ENCODE measurements around the gene DHDH. TPM values are rescaled to one million over a fixed set of nuclear protein-coding genes. Genes with fewer than 3 reads are reported as not detected.

The DHDH gene
- total and polyA plus RNA-seq, 2 experiments from 2014 or later, result 0.69 to 4.7 TPM

DNA sequence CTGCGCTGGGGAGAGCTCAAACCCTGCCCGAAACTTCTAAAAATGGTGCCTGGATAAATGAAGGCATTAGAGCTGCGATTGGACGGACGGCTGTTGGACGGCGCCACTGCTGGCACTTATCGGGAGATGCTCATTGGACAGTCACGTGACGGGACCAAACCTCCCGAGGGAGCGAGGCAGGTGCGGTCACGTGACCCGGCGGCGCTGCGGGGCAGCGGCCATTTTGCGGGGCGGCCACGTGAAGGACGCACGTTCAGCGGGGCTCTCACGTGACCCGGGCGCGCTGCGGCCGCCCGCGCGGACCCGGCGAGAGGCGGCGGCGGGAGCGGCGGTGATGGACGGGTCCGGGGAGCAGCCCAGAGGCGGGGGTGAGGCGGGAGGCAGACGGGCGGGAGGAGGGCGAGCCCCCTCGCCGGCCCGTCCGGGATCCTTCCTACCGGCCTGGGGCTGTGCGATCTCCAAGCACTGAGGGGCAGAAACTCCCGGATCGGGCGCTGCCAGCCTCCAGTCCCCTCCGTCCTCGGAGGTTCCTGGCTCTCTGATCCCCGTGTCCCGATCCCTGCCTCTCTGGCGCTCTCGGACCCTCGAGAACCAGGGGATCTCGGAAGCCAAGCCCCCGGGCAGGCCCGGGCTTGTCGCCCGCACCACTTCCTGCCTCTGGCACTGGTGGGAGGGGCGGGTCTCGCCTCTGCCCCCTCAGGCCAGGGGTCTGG is 21.3 kb downstream of the DHDH start, which contains the start of gene BAX (continued):
- TF ChIP-seq, protein P1, sequence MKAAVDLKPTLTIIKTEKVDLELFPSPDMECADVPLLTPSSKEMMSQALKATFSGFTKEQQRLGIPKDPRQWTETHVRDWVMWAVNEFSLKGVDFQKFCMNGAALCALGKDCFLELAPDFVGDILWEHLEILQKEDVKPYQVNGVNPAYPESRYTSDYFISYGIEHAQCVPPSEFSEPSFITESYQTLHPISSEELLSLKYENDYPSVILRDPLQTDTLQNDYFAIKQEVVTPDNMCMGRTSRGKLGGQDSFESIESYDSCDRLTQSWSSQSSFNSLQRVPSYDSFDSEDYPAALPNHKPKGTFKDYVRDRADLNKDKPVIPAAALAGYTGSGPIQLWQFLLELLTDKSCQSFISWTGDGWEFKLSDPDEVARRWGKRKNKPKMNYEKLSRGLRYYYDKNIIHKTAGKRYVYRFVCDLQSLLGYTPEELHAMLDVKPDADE (IDR thresholded peaks at IDR 0.05), result peak; percentile 76; the same call in 1 of the 2 replicates

DNA sequence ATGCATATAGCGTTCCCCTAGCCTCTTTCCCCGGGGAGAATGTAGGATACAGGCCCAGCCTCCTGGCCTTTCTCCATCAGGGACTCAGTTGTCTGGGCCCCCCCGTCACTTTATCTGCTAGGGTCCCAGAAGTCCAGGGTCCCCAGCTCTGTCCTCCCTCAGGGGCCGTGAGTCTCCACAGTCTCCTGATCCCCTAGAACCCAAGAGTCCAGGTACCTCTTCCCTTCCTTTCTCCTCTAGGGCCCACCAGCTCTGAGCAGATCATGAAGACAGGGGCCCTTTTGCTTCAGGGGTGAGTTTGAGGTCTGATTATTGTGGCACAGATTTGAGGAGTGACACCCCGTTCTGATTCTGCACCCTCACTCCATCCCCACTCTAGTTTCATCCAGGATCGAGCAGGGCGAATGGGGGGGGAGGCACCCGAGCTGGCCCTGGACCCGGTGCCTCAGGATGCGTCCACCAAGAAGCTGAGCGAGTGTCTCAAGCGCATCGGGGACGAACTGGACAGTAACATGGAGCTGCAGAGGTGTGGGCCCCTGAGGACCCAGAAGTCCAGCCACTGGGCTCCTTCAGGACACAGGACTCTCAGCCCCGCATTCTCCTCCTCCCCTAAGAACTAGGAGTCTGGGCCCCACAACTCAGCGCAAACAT is 21.9 kb downstream of the DHDH start:
- H2AFZ ChIP-seq, result no peak overlapping the region
- H3K36me3 Mint-ChIP-seq (ENCODE audit: low read depth), result peaks cover 42% of the 10 kb centered on the region
- ATAC-seq, result no peak
- TF ChIP-seq, protein P2, sequence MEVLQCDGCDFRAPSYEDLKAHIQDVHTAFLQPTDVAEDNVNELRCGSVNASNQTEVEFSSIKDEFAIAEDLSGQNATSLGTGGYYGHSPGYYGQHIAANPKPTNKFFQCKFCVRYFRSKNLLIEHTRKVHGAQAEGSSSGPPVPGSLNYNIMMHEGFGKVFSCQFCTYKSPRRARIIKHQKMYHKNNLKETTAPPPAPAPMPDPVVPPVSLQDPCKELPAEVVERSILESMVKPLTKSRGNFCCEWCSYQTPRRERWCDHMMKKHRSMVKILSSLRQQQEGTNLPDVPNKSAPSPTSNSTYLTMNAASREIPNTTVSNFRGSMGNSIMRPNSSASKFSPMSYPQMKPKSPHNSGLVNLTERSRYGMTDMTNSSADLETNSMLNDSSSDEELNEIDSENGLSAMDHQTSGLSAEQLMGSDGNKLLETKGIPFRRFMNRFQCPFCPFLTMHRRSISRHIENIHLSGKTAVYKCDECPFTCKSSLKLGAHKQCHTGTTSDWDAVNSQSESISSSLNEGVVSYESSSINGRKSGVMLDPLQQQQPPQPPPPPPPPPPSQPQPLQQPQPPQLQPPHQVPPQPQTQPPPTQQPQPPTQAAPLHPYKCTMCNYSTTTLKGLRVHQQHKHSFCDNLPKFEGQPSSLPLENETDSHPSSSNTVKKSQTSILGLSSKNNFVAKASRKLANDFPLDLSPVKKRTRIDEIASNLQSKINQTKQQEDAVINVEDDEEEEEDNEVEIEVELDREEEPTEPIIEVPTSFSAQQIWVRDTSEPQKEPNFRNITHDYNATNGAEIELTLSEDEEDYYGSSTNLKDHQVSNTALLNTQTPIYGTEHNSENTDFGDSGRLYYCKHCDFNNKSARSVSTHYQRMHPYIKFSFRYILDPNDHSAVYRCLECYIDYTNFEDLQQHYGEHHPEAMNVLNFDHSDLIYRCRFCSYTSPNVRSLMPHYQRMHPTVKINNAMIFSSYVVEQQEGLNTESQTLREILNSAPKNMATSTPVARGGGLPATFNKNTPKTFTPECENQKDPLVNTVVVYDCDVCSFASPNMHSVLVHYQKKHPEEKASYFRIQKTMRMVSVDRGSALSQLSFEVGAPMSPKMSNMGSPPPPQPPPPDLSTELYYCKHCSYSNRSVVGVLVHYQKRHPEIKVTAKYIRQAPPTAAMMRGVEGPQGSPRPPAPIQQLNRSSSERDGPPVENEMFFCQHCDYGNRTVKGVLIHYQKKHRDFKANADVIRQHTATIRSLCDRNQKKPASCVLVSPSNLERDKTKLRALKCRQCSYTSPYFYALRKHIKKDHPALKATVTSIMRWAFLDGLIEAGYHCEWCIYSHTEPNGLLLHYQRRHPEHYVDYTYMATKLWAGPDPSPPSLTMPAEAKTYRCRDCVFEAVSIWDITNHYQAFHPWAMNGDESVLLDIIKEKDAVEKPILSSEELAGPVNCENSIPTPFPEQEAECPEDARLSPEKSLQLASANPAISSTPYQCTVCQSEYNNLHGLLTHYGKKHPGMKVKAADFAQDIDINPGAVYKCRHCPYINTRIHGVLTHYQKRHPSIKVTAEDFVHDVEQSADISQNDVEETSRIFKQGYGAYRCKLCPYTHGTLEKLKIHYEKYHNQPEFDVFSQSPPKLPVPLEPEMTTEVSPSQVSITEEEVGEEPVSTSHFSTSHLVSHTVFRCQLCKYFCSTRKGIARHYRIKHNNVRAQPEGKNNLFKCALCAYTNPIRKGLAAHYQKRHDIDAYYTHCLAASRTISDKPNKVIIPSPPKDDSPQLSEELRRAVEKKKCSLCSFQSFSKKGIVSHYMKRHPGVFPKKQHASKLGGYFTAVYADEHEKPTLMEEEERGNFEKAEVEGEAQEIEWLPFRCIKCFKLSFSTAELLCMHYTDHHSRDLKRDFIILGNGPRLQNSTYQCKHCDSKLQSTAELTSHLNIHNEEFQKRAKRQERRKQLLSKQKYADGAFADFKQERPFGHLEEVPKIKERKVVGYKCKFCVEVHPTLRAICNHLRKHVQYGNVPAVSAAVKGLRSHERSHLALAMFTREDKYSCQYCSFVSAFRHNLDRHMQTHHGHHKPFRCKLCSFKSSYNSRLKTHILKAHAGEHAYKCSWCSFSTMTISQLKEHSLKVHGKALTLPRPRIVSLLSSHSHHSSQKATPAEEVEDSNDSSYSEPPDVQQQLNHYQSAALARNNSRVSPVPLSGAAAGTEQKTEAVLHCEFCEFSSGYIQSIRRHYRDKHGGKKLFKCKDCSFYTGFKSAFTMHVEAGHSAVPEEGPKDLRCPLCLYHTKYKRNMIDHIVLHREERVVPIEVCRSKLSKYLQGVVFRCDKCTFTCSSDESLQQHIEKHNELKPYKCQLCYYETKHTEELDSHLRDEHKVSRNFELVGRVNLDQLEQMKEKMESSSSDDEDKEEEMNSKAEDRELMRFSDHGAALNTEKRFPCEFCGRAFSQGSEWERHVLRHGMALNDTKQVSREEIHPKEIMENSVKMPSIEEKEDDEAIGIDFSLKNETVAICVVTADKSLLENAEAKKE (CRISPR knock-in tag; IDR thresholded peaks at IDR 0.05), result no peak
- TF ChIP-seq NANOG (IDR thresholded peaks at IDR 0.05; ENCODE audit: borderline replicate concordance), result no peak
- TF ChIP-seq EZH2 (IDR thresholded peaks at IDR 0.05; ENCODE audit: low read depth, unreplicated experiment), result no peak
- TF ChIP-seq STAT1 (IDR thresholded peaks at IDR 0.05; ENCODE audit: unreplicated experiment), result no peak
- TF ChIP-seq, protein P3, sequence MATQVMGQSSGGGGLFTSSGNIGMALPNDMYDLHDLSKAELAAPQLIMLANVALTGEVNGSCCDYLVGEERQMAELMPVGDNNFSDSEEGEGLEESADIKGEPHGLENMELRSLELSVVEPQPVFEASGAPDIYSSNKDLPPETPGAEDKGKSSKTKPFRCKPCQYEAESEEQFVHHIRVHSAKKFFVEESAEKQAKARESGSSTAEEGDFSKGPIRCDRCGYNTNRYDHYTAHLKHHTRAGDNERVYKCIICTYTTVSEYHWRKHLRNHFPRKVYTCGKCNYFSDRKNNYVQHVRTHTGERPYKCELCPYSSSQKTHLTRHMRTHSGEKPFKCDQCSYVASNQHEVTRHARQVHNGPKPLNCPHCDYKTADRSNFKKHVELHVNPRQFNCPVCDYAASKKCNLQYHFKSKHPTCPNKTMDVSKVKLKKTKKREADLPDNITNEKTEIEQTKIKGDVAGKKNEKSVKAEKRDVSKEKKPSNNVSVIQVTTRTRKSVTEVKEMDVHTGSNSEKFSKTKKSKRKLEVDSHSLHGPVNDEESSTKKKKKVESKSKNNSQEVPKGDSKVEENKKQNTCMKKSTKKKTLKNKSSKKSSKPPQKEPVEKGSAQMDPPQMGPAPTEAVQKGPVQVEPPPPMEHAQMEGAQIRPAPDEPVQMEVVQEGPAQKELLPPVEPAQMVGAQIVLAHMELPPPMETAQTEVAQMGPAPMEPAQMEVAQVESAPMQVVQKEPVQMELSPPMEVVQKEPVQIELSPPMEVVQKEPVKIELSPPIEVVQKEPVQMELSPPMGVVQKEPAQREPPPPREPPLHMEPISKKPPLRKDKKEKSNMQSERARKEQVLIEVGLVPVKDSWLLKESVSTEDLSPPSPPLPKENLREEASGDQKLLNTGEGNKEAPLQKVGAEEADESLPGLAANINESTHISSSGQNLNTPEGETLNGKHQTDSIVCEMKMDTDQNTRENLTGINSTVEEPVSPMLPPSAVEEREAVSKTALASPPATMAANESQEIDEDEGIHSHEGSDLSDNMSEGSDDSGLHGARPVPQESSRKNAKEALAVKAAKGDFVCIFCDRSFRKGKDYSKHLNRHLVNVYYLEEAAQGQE (IDR thresholded peaks at IDR 0.05; ENCODE audit: unreplicated experiment), result no peak
- TF ChIP-seq ZNF331 (CRISPR knock-in tag; IDR thresholded peaks at IDR 0.05; ENCODE audit: low read depth), result no peak
- TF ChIP-seq, protein P1 (IDR thresholded peaks at IDR 0.05), result no peak
- no peak for TF ChIP-seq POLR2AphosphoS5 (IDR thresholded peaks at IDR 0.05; ENCODE audit: low read depth)
- no peak for TF ChIP-seq ZNF114 (CRISPR knock-in tag; IDR thresholded peaks at IDR 0.05)
- no peak for TF ChIP-seq CREB1 (CRISPR knock-in tag; IDR thresholded peaks at IDR 0.05; ENCODE audit: low read depth)

More for the DNA sequence above, 21.9 kb downstream of the DHDH start:
- DNase-seq (ENCODE audit: low spot score), result no peak
- Mint-ChIP-seq H3K27ac (peak overlapping the region; percentile 94), H3K4me3 (peak overlapping the region; percentile 77), H3K9me3 (no peaks in the 10 kb centered on the region), H3K4me1 (peaks cover 16% of the 10 kb centered on the region), H3K27me3 (ENCODE audit: insufficient read depth, low read depth, poor library complexity) (peaks cover 18% of the 10 kb centered on the region)
- no peaks in the 10 kb centered on the region for H3K27me3 ChIP-seq (ENCODE audit: insufficient read depth)
- H3K27ac ChIP-seq (ENCODE audit: low read depth), result peak overlapping the region; percentile 92
- peaks cover 13% of the 10 kb centered on the region for H4K20me1 ChIP-seq (replicated peaks; ENCODE audit: insufficient read depth)
- peak overlapping the region; percentile 99 for H3K4me2 ChIP-seq
- H3K79me2 ChIP-seq (replicated peaks; ENCODE audit: insufficient read depth), result peaks cover 29% of the 10 kb centered on the region
- H3K4me3 ChIP-seq, result peak overlapping the region; percentile 88
- peaks cover 22% of the 10 kb centered on the region for H3F3A ChIP-seq (replicated peaks; ENCODE audit: low read depth)
- peaks cover 10% of the 10 kb centered on the region for H3K36me3 ChIP-seq (ENCODE audit: insufficient read depth)
- H3K4me1 ChIP-seq (ENCODE audit: insufficient read depth), result peaks cover 12% of the 10 kb centered on the region; the same call in 1 of the 2 replicates
- H3K9me2 ChIP-seq (ENCODE audit: insufficient read depth), result no peaks in the 10 kb centered on the region

All from GM23338 (cell line).